Measurements from ENCODE around the gene LMTK3. TPM values are rescaled to one million over a fixed set of nuclear protein-coding genes. Genes with fewer than 3 reads are reported as not detected.

LMTK3 gene
- total and polyA plus RNA-seq, 9 of the 15 experiments (the other 6 are each of a cell fraction or from before 2014, with no cell fraction given) = 0.35 to 12.3 (median 2.0) TPM; not detected in 2

DNA sequence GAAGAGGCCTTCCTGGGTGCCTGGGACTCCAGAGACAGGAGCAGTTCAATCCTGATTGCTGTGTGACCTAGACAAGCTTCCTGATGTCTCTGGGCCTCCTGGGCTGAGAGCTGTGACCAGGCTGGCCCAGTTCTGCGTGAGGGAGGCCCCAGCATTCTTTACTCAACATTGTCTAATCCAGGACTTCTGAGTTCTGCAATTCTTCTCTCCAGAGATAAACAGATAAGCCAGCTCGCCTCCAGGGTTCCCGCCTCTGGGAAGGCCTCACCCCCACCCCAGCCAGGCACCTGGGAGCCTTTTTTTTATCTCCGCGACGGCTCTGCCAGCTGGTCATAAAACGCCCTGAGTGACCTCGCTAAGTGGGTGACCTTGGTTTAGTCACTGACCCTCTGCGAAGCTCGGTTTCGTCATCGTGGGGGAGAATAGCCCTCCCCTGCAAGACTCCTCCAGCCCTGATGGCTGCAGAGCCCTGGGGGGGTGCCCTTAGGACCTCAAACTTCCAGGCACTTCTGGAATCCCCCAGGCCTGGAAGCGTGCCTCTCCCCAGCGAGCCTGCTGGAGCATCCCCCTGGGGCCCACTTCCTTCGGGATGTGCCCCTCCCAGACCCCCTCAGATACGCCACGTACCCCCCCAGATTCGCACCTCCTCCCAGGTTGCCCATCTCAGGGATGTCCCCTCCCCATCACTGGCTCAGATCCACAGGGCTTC, 42.2 kb upstream of the LMTK3 start (continued):
- peak; percentile 62 for TF ChIP-seq E2F8 (IDR thresholded peaks at IDR 0.05; ENCODE audit: low read depth, partially characterized antibody)
- peak; percentile 80; the same call in 1 of the 2 replicates for TF ChIP-seq JUN (IDR thresholded peaks at IDR 0.05; ENCODE audit: borderline replicate concordance, low read depth, low read length)
- no peak for TF ChIP-seq JUN (CRISPR knock-in tag; IDR thresholded peaks at IDR 0.05; ENCODE audit: borderline replicate concordance)
- no peak for TF ChIP-seq WHSC1 (IDR thresholded peaks at IDR 0.05; ENCODE audit: low read length)
- no peak for TF ChIP-seq SLC30A9 (CRISPR knock-in tag; IDR thresholded peaks at IDR 0.05)
- TF ChIP-seq ZNF263 (CRISPR knock-in tag; IDR thresholded peaks at IDR 0.05; ENCODE audit: borderline replicate concordance) = peak; percentile 45; the same call in 1 of the 2 replicates
- no peak for TF ChIP-seq NUFIP1 (IDR thresholded peaks at IDR 0.05; ENCODE audit: partially characterized antibody)
- TF ChIP-seq SNIP1 (IDR thresholded peaks at IDR 0.05; ENCODE audit: low read depth) = no peak
- no peak for TF ChIP-seq ARID4B (CRISPR knock-in tag; IDR thresholded peaks at IDR 0.05)
- peak; percentile 87 for TF ChIP-seq CEBPG (CRISPR knock-in tag; IDR thresholded peaks at IDR 0.05)
- TF ChIP-seq CEBPG (tag; conservative IDR thresholded peaks at IDR 0.05 in 1 of 2, IDR thresholded peaks at IDR 0.05 in 1 of 2) = peak; percentile 46 to 94
- no peak for TF ChIP-seq ILK (tag; IDR thresholded peaks at IDR 0.05; ENCODE audit: borderline replicate concordance, low read depth)
- TF ChIP-seq GTF2F1 (IDR thresholded peaks at IDR 0.05; ENCODE audit: low read depth, low read length) = no peak
- no peak for TF ChIP-seq NR4A1 (CRISPR knock-in tag; IDR thresholded peaks at IDR 0.05)
- no peak for TF ChIP-seq NR4A1 (tag; IDR thresholded peaks at IDR 0.05)
- TF ChIP-seq E2F3 (CRISPR knock-in tag; IDR thresholded peaks at IDR 0.05) = no peak
- peak; percentile 63; the same call in 1 of the 2 replicates for TF ChIP-seq PTBP1 (IDR thresholded peaks at IDR 0.05; ENCODE audit: low read depth, low read length)
- no peak for TF ChIP-seq KAT8 (IDR thresholded peaks at IDR 0.05; ENCODE audit: low read depth)
- TF ChIP-seq MTA2 (IDR thresholded peaks at IDR 0.05; ENCODE audit: low read depth) = peak; percentile 62
- TF ChIP-seq NCOA1 (IDR thresholded peaks at IDR 0.05; ENCODE audit: low read depth) = 0 out of 2 replicates have a peak, but pooled peaks have one; percentile 48
